Hepatocyte (in vitro differentiated cells): ENCODE results near the gene LIN54. TPM values are rescaled to one million over a fixed set of nuclear protein-coding genes. Genes with fewer than 3 reads are reported as not detected.

Source experiments
- DNase-seq: peaks from one replicate; pipeline ENCODE4 v3.0.0-alpha.2; 2016; ENCODE audit warnings: low spot score
- H2AFZ ChIP-seq: fragments of 200-600 bp; sonication (generic); 2 replicates; pipeline ENCODE4 v1.6.0; 2016; ENCODE audit warnings: antibody characterized with exemption, mild to moderate bottlenecking
- H3K27ac ChIP-seq: fragments of 200-600 bp; sonication (generic); 2 replicates; pipeline ENCODE4 v1.5.1; 2016; ENCODE audit warnings: mild to moderate bottlenecking
- H3K27me3 ChIP-seq: fragments of 200-600 bp; sonication (generic); 2 replicates; pipeline ENCODE4 v1.6.1; 2016
- H3K36me3 ChIP-seq: fragments of 200-600 bp; sonication (generic); replicated peaks from 2 replicates; pipeline ENCODE4 v1.5.1; 2016; ENCODE audit warnings: low read depth; ENCODE audit not compliant: insufficient read depth
- H3K4me1 ChIP-seq: fragments of 200-600 bp; sonication (generic); 2 replicates; pipeline ENCODE4 v1.5.1; 2016; ENCODE audit warnings: mild to moderate bottlenecking, moderate library complexity; ENCODE audit not compliant: insufficient read depth
- H3K4me2 ChIP-seq: fragments of 200-600 bp; sonication (generic); 2 replicates; pipeline ENCODE4 v1.6.0; 2016
- H3K4me3 ChIP-seq: fragments of 200-600 bp; sonication (generic); 2 replicates; pipeline ENCODE4 v1.5.1; 2016; ENCODE audit warnings: mild to moderate bottlenecking
- H3K79me2 ChIP-seq: fragments of 200-600 bp; sonication (generic); 2 replicates; pipeline ENCODE4 v1.6.0; 2017; ENCODE audit warnings: mild to moderate bottlenecking
- H3K9me2 ChIP-seq: fragments of 200-600 bp; sonication (generic); replicated peaks from 2 replicates; pipeline ENCODE4 v1.6.0; 2017; ENCODE audit warnings: mild to moderate bottlenecking; ENCODE audit not compliant: insufficient read depth
- H3K9me3 ChIP-seq: fragments of 200-600 bp; sonication (generic); 2 replicates; pipeline ENCODE4 v1.5.1; 2016; ENCODE audit warnings: low read depth, mild to moderate bottlenecking
- H4K20me1 ChIP-seq: fragments of 200-600 bp; sonication (generic); 2 replicates; pipeline ENCODE4 v1.6.0; 2016; ENCODE audit warnings: mild to moderate bottlenecking; ENCODE audit not compliant: insufficient read depth, poor library complexity, severe bottlenecking
- EZH2 ChIP-seq: fragments of 200-600 bp; sonication (generic); IDR thresholded peaks from 2 replicates; pipeline ENCODE4 v1.6.1; 2016; ENCODE audit warnings: antibody characterized with exemption, mild to moderate bottlenecking, borderline replicate concordance
- EZH2phosphoT487 ChIP-seq: fragments of 200-600 bp; sonication (generic); IDR thresholded peaks from one replicate; pipeline ENCODE4 v1.6.1; 2018; ENCODE audit warnings: antibody characterized with exemption, mild to moderate bottlenecking, low read depth, moderate library complexity; ENCODE audit not compliant: unreplicated experiment, severe bottlenecking
- WGBS: methylation state at CpG from one replicate; pipeline ENCODE4 v1.1.6; 2016; ENCODE audit warnings: low lambda C conversion rate; ENCODE audit errors: missing lambda C conversion rate; 5-methylcytosine and 5-hydroxymethylcytosine counted together
- polyA plus RNA-seq: library from polyadenylated mRNA; unstranded; fragments of >200 nt; fragmentation: Nextera tagmentation; extraction: Ambion mirVana; gene quantifications from 2 replicates; pipeline ENCODE4 v1.2.1, GENCODE V29; 2016
- total RNA-seq: library from RNA; depleted of rRNA; stranded (reverse); fragments of >200 nt; gene quantifications from 2 replicates; pipeline ENCODE4 v1.2.3, GENCODE V29; 2014
- TF ChIP-seq, protein P1 (sequence below): fragments of 200-600 bp; sonication (generic); IDR thresholded peaks from 2 replicates; pipeline ENCODE4 v1.5.1; 2016; ENCODE audit warnings: antibody characterized with exemption, mild to moderate bottlenecking; ENCODE audit not compliant: poor library complexity

LIN54 gene
- total and polyA plus RNA-seq, 2 experiments from 2014 or later = 2.7 to 19.8 TPM

DNA sequence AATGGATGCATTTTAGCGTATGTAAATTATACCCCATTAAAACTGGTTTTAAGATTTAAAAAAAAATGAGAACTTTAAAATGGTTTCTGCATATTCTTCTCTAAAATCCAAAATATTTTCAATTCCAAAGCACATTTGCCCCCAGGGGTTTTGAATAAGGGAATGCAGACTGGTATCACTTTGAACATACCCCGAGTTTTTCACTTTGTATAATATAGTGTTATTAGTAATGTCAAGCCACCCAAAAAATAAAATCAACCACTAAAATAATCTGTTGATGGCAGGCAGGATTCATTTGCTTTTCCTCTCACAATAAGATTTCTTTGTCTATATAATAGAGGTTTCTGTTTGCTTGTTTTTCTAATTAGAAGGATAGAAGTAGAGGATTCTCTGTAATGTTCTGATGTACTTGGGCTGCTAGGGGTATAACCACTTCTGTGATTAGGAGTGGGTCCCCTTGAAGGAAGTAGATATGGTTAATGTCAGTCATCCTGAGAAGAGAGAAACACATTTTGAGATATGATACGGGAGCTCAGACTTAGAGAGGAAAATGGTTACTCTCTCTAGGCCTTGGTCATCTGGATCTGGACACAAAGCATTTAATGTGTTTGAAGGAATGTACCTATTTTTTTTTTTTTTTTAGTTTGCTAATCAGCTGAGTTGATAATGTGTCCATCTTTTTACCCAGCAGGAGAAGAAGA is 9.3 kb upstream of the LIN54 start:
- TF ChIP-seq, protein P1, sequence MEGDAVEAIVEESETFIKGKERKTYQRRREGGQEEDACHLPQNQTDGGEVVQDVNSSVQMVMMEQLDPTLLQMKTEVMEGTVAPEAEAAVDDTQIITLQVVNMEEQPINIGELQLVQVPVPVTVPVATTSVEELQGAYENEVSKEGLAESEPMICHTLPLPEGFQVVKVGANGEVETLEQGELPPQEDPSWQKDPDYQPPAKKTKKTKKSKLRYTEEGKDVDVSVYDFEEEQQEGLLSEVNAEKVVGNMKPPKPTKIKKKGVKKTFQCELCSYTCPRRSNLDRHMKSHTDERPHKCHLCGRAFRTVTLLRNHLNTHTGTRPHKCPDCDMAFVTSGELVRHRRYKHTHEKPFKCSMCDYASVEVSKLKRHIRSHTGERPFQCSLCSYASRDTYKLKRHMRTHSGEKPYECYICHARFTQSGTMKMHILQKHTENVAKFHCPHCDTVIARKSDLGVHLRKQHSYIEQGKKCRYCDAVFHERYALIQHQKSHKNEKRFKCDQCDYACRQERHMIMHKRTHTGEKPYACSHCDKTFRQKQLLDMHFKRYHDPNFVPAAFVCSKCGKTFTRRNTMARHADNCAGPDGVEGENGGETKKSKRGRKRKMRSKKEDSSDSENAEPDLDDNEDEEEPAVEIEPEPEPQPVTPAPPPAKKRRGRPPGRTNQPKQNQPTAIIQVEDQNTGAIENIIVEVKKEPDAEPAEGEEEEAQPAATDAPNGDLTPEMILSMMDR = no peak
- TF ChIP-seq EZH2 = no peak
- no peak overlapping the region for H3K27ac ChIP-seq
- H3K27me3 ChIP-seq = no peaks in the 10 kb centered on the region
- H3K4me3 ChIP-seq = no peak overlapping the region
- H3K79me2 ChIP-seq = no peaks in the 10 kb centered on the region
- WGBS = 89% methylated on average over 3 of the region's 3 CpGs
- H2AFZ ChIP-seq = no peak overlapping the region
- no peaks in the 10 kb centered on the region for H3K4me1 ChIP-seq
- H3K4me2 ChIP-seq = no peak overlapping the region
- no peaks in the 10 kb centered on the region for H3K36me3 ChIP-seq
- no peaks in the 10 kb centered on the region for H3K9me2 ChIP-seq
- no peaks in the 10 kb centered on the region for H4K20me1 ChIP-seq
- H3K9me3 ChIP-seq = no peaks in the 10 kb centered on the region
- no peak for DNase-seq

DNA sequence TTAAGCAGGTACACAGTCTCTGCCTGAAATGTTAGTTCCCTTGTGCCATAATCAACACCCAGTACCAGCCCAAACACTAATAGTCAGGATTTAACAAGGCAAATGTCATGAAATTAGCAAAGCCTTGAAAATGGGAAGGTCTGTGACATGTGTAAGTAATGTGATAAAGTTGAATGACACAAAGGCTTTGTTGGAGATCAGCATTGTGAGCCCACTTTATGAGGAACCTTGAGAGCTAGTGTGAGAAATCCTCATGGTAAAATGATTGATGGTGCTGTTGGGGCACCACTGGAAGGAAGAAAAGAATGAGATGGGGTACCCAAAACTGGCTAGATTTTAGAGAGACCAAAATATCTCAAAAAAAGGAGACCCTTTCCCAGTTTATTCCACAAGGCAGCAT is 3.3 kb upstream of the LIN54 start:
- Histone ChIP-seq H4K20me1 (no peaks in the 10 kb centered on the region), H3K27ac (peak overlapping the region; percentile 59), H3K9me3 (no peaks in the 10 kb centered on the region), H3K4me1 (peaks cover 6% of the 10 kb centered on the region), H3K36me3 (no peaks in the 10 kb centered on the region), H3K9me2 (no peaks in the 10 kb centered on the region), H3K4me2 (peak overlapping the region; percentile 75), H2AFZ (peak overlapping the region; percentile 71), H3K27me3 (no peaks in the 10 kb centered on the region), H3K79me2 (peaks cover 12% of the 10 kb centered on the region), H3K4me3 (peak overlapping the region; percentile 24)
- DNase-seq = no peak
- TF ChIP-seq EZH2 (no peak), EZH2phosphoT487 (no peak)
- TF ChIP-seq, protein P1 = no peak

DNA sequence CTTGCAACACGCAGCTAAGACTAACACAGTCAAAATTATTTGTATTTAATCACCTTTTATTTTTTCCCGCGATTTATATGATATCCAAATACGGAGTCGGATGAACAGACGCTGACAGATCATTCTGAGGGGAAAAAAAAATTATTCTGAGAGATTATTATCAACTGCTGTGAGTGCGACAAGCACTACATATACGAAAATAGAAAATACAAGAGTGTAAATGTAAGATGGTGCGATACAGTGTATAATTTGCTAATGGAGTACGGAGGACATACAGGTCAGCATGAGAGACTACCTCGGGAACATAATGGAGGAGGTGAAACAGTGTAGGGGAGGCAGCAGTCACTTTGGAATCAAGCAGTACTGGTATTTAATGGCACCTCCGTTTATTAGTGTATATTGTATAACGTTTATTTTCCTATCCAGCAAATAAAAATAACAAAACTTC is 2.8 kb upstream of the LIN54 start:
- Histone ChIP-seq H3K4me2 (peak overlapping the region; percentile 75), H3K4me1 (peaks cover 9% of the 10 kb centered on the region), H3K4me3 (peak overlapping the region; percentile 24), H3K9me3 (no peaks in the 10 kb centered on the region), H3K27me3 (no peaks in the 10 kb centered on the region), H3K36me3 (no peaks in the 10 kb centered on the region), H3K27ac (peak overlapping the region; percentile 59), H3K9me2 (no peaks in the 10 kb centered on the region), H4K20me1 (no peaks in the 10 kb centered on the region), H2AFZ (peak overlapping the region; percentile 71), H3K79me2 (peaks cover 16% of the 10 kb centered on the region)
- no peak for DNase-seq
- TF ChIP-seq, protein P1 = no peak
- no peak for TF ChIP-seq EZH2phosphoT487
- TF ChIP-seq EZH2 = no peak
- WGBS = 30% methylated on average over 13 of the region's 13 CpGs
